ENCODE data around the gene METAP1D.

The METAP1D gene

GRCh38 chr2:172084395-172084644 is 84.6 kb downstream of the METAP1D start:
- Histone ChIP-seq H3K9ac (ENCODE audit: low read depth, low read length) (no peak overlapping the region), H3K9me3 (ENCODE audit: insufficient read depth, low read depth, low read length) (peaks cover 19% of the 10 kb centered on the region; the same call in 1 of the 2 replicates), H3K4me3 (ENCODE audit: low read length) (peak overlapping the region; percentile 64), H3K36me3 (ENCODE audit: insufficient read depth, low read depth, low read length) (no peaks in the 10 kb centered on the region), H3K4me1 (ENCODE audit: insufficient read depth, low read length) (peaks cover 12% of the 10 kb centered on the region; the same call in 1 of the 2 replicates), H3K27ac (ENCODE audit: low read length) (no peak overlapping the region), H3K27me3 (ENCODE audit: insufficient read depth, low read length) (peaks cover 100% of the 10 kb centered on the region)

- H3K36me3 ChIP-seq (ENCODE audit: insufficient read depth, low read depth, low read length) = no peaks in the 10 kb centered on the region
- H3K4me1 ChIP-seq (ENCODE audit: insufficient read depth, low read length) = peaks cover 12% of the 10 kb centered on the region; the same call in 1 of the 2 replicates
- H3K9me3 ChIP-seq (ENCODE audit: insufficient read depth, low read depth, low read length) = peaks cover 19% of the 10 kb centered on the region; the same call in 1 of the 2 replicates
- H3K27ac ChIP-seq (ENCODE audit: low read length) = no peak overlapping the region
- H3K9ac ChIP-seq (ENCODE audit: low read depth, low read length) = no peak overlapping the region
- H3K4me3 ChIP-seq (ENCODE audit: low read length) = peak overlapping the region; percentile 64
- peaks cover 100% of the 10 kb centered on the region for H3K27me3 ChIP-seq (ENCODE audit: insufficient read depth, low read length)
Measured at GRCh38 chr2:172084645-172085459, 85.1 kb downstream of the METAP1D start.

- Histone ChIP-seq H3K9me3 (ENCODE audit: insufficient read depth, low read depth, low read length) (peaks cover 23% of the 10 kb centered on the region; the same call in 1 of the 2 replicates), H3K9ac (ENCODE audit: low read depth, low read length) (no peak within 1 kb of the TSS), H3K4me1 (ENCODE audit: insufficient read depth, low read length) (peaks cover 12% of the 10 kb centered on the region; the same call in 1 of the 2 replicates), H3K27me3 (ENCODE audit: insufficient read depth, low read length) (peaks cover 100% of the 10 kb centered on the region), H3K4me3 (ENCODE audit: low read length) (peak within 1 kb of the TSS; percentile 64), H3K27ac (ENCODE audit: low read length) (no peak within 1 kb of the TSS), H3K36me3 (ENCODE audit: insufficient read depth, low read depth, low read length) (no peaks in the 10 kb centered on the region)
Measured at GRCh38 chr2:172085460-172086159, 85.9 kb downstream of the METAP1D start, which contains the start of gene DLX1. DLX1 (plus strand) TSS chr2:172085507; CDS start chr2:172085678, 171 bp downstream.

GRCh38 chr2:172086241-172087206 is 86.8 kb downstream of the METAP1D start:
- H3K9me3 ChIP-seq (ENCODE audit: insufficient read depth, low read depth, low read length) = peaks cover 22% of the 10 kb centered on the region; the same call in 1 of the 2 replicates
- no peak overlapping the region for H3K9ac ChIP-seq (ENCODE audit: low read depth, low read length)
- no peaks in the 10 kb centered on the region for H3K36me3 ChIP-seq (ENCODE audit: insufficient read depth, low read depth, low read length)
- peaks cover 100% of the 10 kb centered on the region for H3K27me3 ChIP-seq (ENCODE audit: insufficient read depth, low read length)
- H3K27ac ChIP-seq (ENCODE audit: low read length) = no peak overlapping the region
- H3K4me3 ChIP-seq (ENCODE audit: low read length) = peak overlapping the region; percentile 64
- peaks cover 16% of the 10 kb centered on the region; the same call in 1 of the 2 replicates for H3K4me1 ChIP-seq (ENCODE audit: insufficient read depth, low read length)

GRCh38 chr2:172087207-172087779 is 87.5 kb downstream of the METAP1D start:
- Histone ChIP-seq H3K9me3 (ENCODE audit: insufficient read depth, low read depth, low read length) (peaks cover 16% of the 10 kb centered on the region; the same call in 1 of the 2 replicates), H3K4me1 (ENCODE audit: insufficient read depth, low read length) (peaks cover 16% of the 10 kb centered on the region; the same call in 1 of the 2 replicates), H3K9ac (ENCODE audit: low read depth, low read length) (no peak overlapping the region), H3K27me3 (ENCODE audit: insufficient read depth, low read length) (peaks cover 100% of the 10 kb centered on the region), H3K4me3 (ENCODE audit: low read length) (peak overlapping the region; percentile 58), H3K27ac (ENCODE audit: low read length) (no peak overlapping the region), H3K36me3 (ENCODE audit: insufficient read depth, low read depth, low read length) (no peaks in the 10 kb centered on the region)

GRCh38 chr2:172087780-172088244 is 88.1 kb downstream of the METAP1D start:
- Histone ChIP-seq H3K27me3 (ENCODE audit: insufficient read depth, low read length) (peaks cover 100% of the 10 kb centered on the region), H3K9ac (ENCODE audit: low read depth, low read length) (no peak overlapping the region), H3K27ac (ENCODE audit: low read length) (no peak overlapping the region), H3K4me1 (ENCODE audit: insufficient read depth, low read length) (peaks cover 16% of the 10 kb centered on the region; the same call in 1 of the 2 replicates), H3K4me3 (ENCODE audit: low read length) (peak overlapping the region; percentile 58; the same call in 1 of the 2 replicates), H3K9me3 (ENCODE audit: insufficient read depth, low read depth, low read length) (peaks cover 14% of the 10 kb centered on the region; the same call in 1 of the 2 replicates), H3K36me3 (ENCODE audit: insufficient read depth, low read depth, low read length) (no peaks in the 10 kb centered on the region)

- H3K27ac ChIP-seq (ENCODE audit: low read length) = no peak overlapping the region
- H3K27me3 ChIP-seq (ENCODE audit: insufficient read depth, low read length) = peaks cover 100% of the 10 kb centered on the region
- H3K9ac ChIP-seq (ENCODE audit: low read depth, low read length) = no peak overlapping the region
- H3K4me1 ChIP-seq (ENCODE audit: insufficient read depth, low read length) = peaks cover 15% of the 10 kb centered on the region; the same call in 1 of the 2 replicates
- H3K36me3 ChIP-seq (ENCODE audit: insufficient read depth, low read depth, low read length) = no peaks in the 10 kb centered on the region
- H3K9me3 ChIP-seq (ENCODE audit: insufficient read depth, low read depth, low read length) = peaks cover 11% of the 10 kb centered on the region; the same call in 1 of the 2 replicates
- H3K4me3 ChIP-seq (ENCODE audit: low read length) = peak overlapping the region; percentile 58; the same call in 1 of the 2 replicates
Measured at GRCh38 chr2:172088245-172089004, 88.7 kb downstream of the METAP1D start.

GRCh38 chr2:172089005-172089504 is 89.3 kb downstream of the METAP1D start:
- Histone ChIP-seq H3K27ac (ENCODE audit: low read length) (no peak overlapping the region), H3K9me3 (ENCODE audit: insufficient read depth, low read depth, low read length) (peaks cover 8% of the 10 kb centered on the region; the same call in 1 of the 2 replicates), H3K27me3 (ENCODE audit: insufficient read depth, low read length) (peaks cover 100% of the 10 kb centered on the region)

GRCh38 chr2:172089633-172090032 is 89.9 kb downstream of the METAP1D start:
- no peak overlapping the region for H3K27ac ChIP-seq (ENCODE audit: low read length)
- H3K4me3 ChIP-seq (ENCODE audit: low read length) = no peak overlapping the region
- peaks cover 100% of the 10 kb centered on the region for H3K27me3 ChIP-seq (ENCODE audit: insufficient read depth, low read length)
- H3K9ac ChIP-seq (ENCODE audit: low read depth, low read length) = no peak overlapping the region
- H3K9me3 ChIP-seq (ENCODE audit: insufficient read depth, low read depth, low read length) = peaks cover 8% of the 10 kb centered on the region; the same call in 1 of the 2 replicates
- no peaks in the 10 kb centered on the region for H3K36me3 ChIP-seq (ENCODE audit: insufficient read depth, low read depth, low read length)
- peaks cover 16% of the 10 kb centered on the region; the same call in 1 of the 2 replicates for H3K4me1 ChIP-seq (ENCODE audit: insufficient read depth, low read length)

More at GRCh38 chr2:172089005-172089504, 89.3 kb downstream of the METAP1D start:
- Histone ChIP-seq H3K9ac (ENCODE audit: low read depth, low read length) (no peak overlapping the region), H3K4me3 (ENCODE audit: low read length) (no peak overlapping the region), H3K4me1 (ENCODE audit: insufficient read depth, low read length) (peaks cover 15% of the 10 kb centered on the region; the same call in 1 of the 2 replicates), H3K36me3 (ENCODE audit: insufficient read depth, low read depth, low read length) (no peaks in the 10 kb centered on the region)
